GM19025 (cell line): Measurements from ENCODE around the gene TEX48.

Source experiments
- ATAC-seq: cut with Tn5 transposase; IDR thresholded peaks from one replicate; pipeline ENCODE4 v1.9.1; 2021; ENCODE audit warnings: mild to moderate bottlenecking, low read depth, moderate library complexity; ENCODE audit not compliant: unreplicated experiment

The TEX48 gene, protein sequence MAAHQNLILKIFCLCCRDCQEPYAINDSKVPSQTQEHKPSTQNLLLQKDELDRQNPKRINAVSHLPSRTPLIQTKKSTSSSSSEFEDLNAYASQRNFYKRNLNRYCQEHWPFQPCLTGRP

GRCh38 chr9:114681594-114682332, at the start of gene TEX48:
TEX48 (minus strand) TSS chr9:114682192; CDS start chr9:114671723, 10,469 bp downstream.
- no peak for ATAC-seq

- no peak for ATAC-seq
Observed at GRCh38 chr9:114731701-114732100, 49.7 kb upstream of the TEX48 start.

GRCh38 chr9:114729706-114730105, 47.7 kb upstream of the TEX48 start:
- ATAC-seq = no peak

- ATAC-seq = no peak
Observed at GRCh38 chr9:114725930-114726329, 43.9 kb upstream of the TEX48 start.

DNA sequence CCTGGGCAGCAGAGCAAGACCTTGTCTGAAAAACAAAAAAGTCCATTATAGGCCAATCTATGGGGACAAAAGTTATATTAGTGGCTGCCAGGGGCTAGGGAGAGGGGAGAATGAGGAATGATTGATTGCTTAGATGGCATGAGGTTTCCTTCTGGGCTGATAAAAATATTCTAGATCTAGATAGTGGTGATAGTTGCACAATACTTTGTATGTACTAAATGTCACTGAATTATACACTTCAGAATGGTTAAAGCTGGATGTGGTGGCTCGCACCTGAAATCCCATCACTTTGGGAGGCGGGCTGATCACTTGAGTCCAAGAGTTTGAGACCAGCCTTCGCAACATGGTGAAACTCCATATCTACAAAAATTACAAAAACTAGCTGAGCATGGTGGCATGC, 42.8 kb upstream of the TEX48 start:
- no peak for ATAC-seq

GRCh38 chr9:114723931-114724330, 41.9 kb upstream of the TEX48 start:
- no peak for ATAC-seq

GRCh38 chr9:114722937-114723620, 41.1 kb upstream of the TEX48 start:
- no peak for ATAC-seq

- ATAC-seq = no peak
Observed at GRCh38 chr9:114722081-114722621, 40.2 kb upstream of the TEX48 start.

GRCh38 chr9:114721491-114722079, 39.6 kb upstream of the TEX48 start:
- no peak for ATAC-seq

DNA sequence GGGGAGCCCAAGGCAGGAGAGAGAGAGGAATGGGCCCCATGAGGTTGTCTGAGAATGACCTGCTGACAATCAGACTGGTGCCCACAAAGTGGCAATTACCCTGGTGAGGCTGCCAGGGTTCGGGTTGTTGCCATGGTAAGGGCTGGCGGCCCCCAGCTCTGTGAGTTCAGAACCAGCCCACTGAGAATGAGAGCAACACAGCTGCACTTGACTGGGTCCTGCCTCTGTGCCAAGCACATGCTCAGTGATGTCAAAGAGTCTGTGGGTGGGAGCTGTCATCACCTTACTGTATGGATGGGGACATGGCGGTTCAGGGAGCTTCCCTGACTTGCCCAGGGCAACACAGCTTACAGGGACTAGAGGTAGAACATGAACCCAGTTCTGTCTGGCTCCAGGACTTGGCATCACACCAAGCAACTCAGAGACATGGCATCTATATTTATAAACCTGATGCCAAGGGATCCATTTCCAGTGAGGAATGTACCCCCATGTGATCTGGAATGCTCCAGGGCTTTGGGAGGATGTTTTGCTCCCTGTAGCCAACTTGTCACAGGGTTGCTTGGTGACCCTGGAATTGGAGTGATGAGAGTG, 38.2 kb upstream of the TEX48 start:
- ATAC-seq = no peak

- ATAC-seq = no peak
Observed at GRCh38 chr9:114719290-114719689, 37.3 kb upstream of the TEX48 start.

- peak; percentile 61 for ATAC-seq
Observed at GRCh38 chr9:114718801-114719221, 36.8 kb upstream of the TEX48 start.

DNA sequence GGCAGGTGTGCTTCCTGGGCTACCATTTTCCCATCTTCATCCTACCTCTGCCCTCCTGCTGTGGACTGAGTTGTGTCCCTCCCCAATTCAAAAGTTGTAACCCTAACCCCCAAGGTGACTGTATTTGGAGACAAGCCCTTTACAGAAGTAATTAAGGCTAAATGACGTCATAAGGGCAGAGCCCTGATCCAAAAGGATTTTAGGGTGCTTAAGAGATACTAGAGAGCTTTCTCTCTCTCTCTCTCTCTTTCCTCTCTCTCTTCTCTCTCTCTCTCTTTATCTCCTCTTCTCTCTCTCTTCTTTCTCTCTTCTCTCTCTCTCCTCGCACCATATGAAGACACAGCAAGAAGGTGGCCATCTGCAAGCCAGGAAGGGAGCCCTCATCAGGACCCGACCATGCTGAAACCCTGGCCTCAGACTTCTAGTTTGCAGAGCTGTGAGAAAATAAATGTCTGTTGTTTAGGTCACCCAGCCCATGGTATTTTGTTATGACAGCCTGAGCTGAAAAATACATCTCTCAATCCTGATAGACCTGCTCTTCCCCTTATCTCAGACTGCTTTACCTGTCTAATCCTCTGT, 36.0 kb upstream of the TEX48 start:
- no peak for ATAC-seq

- ATAC-seq = no peak
Observed at GRCh38 chr9:114709636-114710035, 27.6 kb upstream of the TEX48 start.

- ATAC-seq = no peak
Observed at GRCh38 chr9:114706711-114707110, 24.7 kb upstream of the TEX48 start.

GRCh38 chr9:114701988-114702387, 20.0 kb upstream of the TEX48 start:
- no peak for ATAC-seq

GRCh38 chr9:114697951-114698351, 16.0 kb upstream of the TEX48 start:
- ATAC-seq = no peak

DNA sequence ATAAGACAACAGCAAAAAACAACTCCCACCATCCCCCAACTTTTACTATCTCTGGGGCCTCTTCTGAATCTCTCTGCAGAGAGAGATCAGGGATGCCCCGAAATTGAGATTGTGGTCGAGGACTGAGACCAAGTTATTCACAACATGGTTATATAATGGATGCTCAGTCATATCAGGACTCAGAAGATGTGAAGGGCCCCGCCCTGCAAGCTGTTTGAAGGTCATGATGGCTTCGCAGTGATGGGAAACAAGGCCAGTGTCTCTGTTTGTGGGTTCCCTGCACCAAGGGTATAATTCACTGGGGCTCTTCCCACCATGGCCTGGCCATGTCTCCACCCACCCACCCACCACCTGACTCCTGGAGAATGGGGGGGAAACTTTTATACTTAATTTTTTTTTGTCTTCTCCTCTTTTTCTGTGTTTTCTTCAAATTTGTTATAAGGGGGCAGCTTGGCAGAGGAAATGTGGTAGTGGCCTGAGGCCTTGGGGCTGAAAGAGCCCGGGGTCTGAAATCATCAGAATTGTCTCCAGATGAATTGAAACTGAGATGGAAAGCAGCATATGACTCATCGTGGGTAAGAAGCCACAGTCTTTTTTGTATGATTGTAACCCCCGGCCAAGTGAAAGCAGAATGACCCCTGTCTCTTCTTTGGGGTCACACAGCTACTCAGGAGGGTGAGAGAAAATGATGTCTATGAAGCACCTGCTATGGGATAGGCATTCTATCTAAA, 15.0 kb upstream of the TEX48 start:
- ATAC-seq = peak; percentile 54

DNA sequence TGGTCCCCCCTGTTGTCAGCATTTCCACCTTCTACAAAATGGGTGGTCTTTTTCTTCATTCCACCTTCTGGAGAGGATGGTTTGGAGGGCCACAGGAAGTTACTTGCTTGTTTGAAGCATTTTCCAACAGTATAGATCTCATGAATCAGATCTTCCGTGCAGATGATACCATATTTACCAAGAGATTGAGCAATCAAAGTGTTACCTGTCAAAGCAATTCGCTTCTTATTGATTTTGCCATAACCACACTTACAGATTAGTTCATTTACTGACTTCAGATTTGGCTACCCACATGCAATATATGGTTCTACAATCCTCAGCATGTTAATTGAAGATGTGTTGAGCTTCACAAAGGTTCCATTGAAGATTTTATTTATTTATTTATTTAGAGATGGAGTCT, 14.0 kb upstream of the TEX48 start:
- no peak for ATAC-seq
